WTC11 (cell line): ENCODE results near the gene SNRNP35. TPM values are rescaled to one million over a fixed set of nuclear protein-coding genes. Genes with fewer than 3 reads are reported as not detected.
"Not testable (repeated sequence)": the region's sequence is repeated elsewhere in the genome, so short reads cannot be mapped to it uniquely, and the experiment has no call there.

Experiments used
- ATAC-seq: fragments of 200-7000 bp; cut with Tn5 transposase; 2 replicates; pipeline ENCODE4 v1.10.0; 2021; ENCODE audit warnings: mild to moderate bottlenecking, moderate library complexity
- CTCF ChIA-PET: fragments of 300-600 bp; sonication (Branson Sonifier 250); formaldehyde crosslinking; loops from one replicate; lab custom pipeline; 2021; ENCODE audit warnings: antibody characterized with exemption; lab: Charles Lee
- POLR2A ChIA-PET: fragments of 350-600 bp; sonication (Branson Sonifier 250); formaldehyde crosslinking; loops from one replicate; lab custom pipeline; 2021; ENCODE audit warnings: antibody characterized with exemption; lab: Charles Lee
- DNase-seq: peaks from one replicate; pipeline ENCODE4 v3.0.0; 2021; ENCODE audit warnings: low spot score
- H3K27ac Mint-ChIP-seq: 2 replicates; pipeline ENCODE4 v1.8.0; 2021; ENCODE audit warnings: mixed read lengths
- H3K27me3 Mint-ChIP-seq: 2 replicates; pipeline ENCODE4 v1.8.0; 2021; ENCODE audit warnings: low read depth, mild to moderate bottlenecking, moderate library complexity, mixed read lengths
- H3K36me3 Mint-ChIP-seq: 2 replicates; pipeline ENCODE4 v1.8.0; 2021; ENCODE audit warnings: mixed read lengths
- H3K4me1 Mint-ChIP-seq: 2 replicates; pipeline ENCODE4 v1.8.0; 2022; ENCODE audit warnings: mixed read lengths
- H3K4me3 Mint-ChIP-seq: 2 replicates; pipeline ENCODE4 v1.8.0; 2021; ENCODE audit warnings: mild to moderate bottlenecking, moderate library complexity, mixed read lengths
- H3K9me3 Mint-ChIP-seq: 2 replicates; pipeline ENCODE4 v1.8.0; 2021; ENCODE audit warnings: mixed read lengths
- ATF3 ChIP-seq: sonication (generic); formaldehyde crosslinking; conservative IDR thresholded peaks from 2 replicates; pipeline ENCODE4 v1.8.1; 2022; ENCODE audit warnings: mild to moderate bottlenecking, missing genetic modification reagents
- CREB1 ChIP-seq: sonication (generic); formaldehyde crosslinking; IDR thresholded peaks from 2 replicates; pipeline ENCODE4 v1.8.0; 2023; ENCODE audit warnings: mild to moderate bottlenecking, missing genetic modification reagents
- FOXK1 ChIP-seq: sonication (generic); formaldehyde crosslinking; IDR thresholded peaks from 2 replicates; pipeline ENCODE4 v1.8.0; 2022; ENCODE audit warnings: mild to moderate bottlenecking, moderate library complexity, missing genetic modification reagents
- HMGA2 ChIP-seq: fragments of 250-450 bp; sonication (Bioruptor Pico); IDR thresholded peaks from 2 replicates; pipeline ENCODE4 v1.4.0; 2021; ENCODE audit warnings: mild to moderate bottlenecking, moderate library complexity
- IRF1 ChIP-seq: sonication (generic); formaldehyde crosslinking; IDR thresholded peaks from 2 replicates; pipeline ENCODE4 v1.8.0; 2023; ENCODE audit warnings: missing genetic modification reagents
- JUN ChIP-seq: sonication (generic); formaldehyde crosslinking; IDR thresholded peaks from 2 replicates; pipeline ENCODE4 v1.8.0; 2023; ENCODE audit warnings: mild to moderate bottlenecking, missing genetic modification reagents
- NR2C2 ChIP-seq: sonication (generic); formaldehyde crosslinking; IDR thresholded peaks from 2 replicates; pipeline ENCODE4 v1.8.0; 2022; ENCODE audit warnings: mild to moderate bottlenecking, missing genetic modification reagents
- NR3C1 ChIP-seq: sonication (generic); formaldehyde crosslinking; conservative IDR thresholded peaks from 2 replicates; pipeline ENCODE4 v1.8.1; 2023; ENCODE audit warnings: low read depth, mild to moderate bottlenecking, missing genetic modification reagents
- PRRX2 ChIP-seq: fragments of 250-450 bp; sonication (Bioruptor Pico); IDR thresholded peaks from 2 replicates; pipeline ENCODE4 v1.8.0; 2021; ENCODE audit warnings: mild to moderate bottlenecking
- TCF7 ChIP-seq: sonication (generic); formaldehyde crosslinking; IDR thresholded peaks from 2 replicates; pipeline ENCODE4 v1.8.0; 2022; ENCODE audit warnings: mild to moderate bottlenecking, low read depth, missing genetic modification reagents, moderate library complexity
- TEAD1 ChIP-seq: sonication (generic); formaldehyde crosslinking; IDR thresholded peaks from 2 replicates; pipeline ENCODE4 v1.8.0; 2022; ENCODE audit warnings: mild to moderate bottlenecking, missing genetic modification reagents
- TEAD4 ChIP-seq: sonication (generic); formaldehyde crosslinking; IDR thresholded peaks from 2 replicates; pipeline ENCODE4 v1.8.0; 2022; ENCODE audit warnings: mild to moderate bottlenecking, missing genetic modification reagents
- TP53 ChIP-seq: sonication (generic); formaldehyde crosslinking; IDR thresholded peaks from 2 replicates; pipeline ENCODE4 v1.8.1; 2023; ENCODE audit warnings: mild to moderate bottlenecking, missing genetic modification reagents
- ZNF219 ChIP-seq: sonication (generic); formaldehyde crosslinking; IDR thresholded peaks from 2 replicates; pipeline ENCODE4 v1.8.0; 2023; ENCODE audit warnings: missing genetic modification reagents, mild to moderate bottlenecking, borderline replicate concordance
- ZNF317 ChIP-seq: sonication (generic); formaldehyde crosslinking; IDR thresholded peaks from 2 replicates; pipeline ENCODE4 v1.8.1; 2023; ENCODE audit warnings: low read depth, mild to moderate bottlenecking, moderate library complexity, missing genetic modification reagents, borderline replicate concordance
- ZNF416 ChIP-seq: fragments of 250-450 bp; sonication (Bioruptor Pico); IDR thresholded peaks from 2 replicates; pipeline ENCODE4 v1.9.0; 2021; ENCODE audit warnings: mild to moderate bottlenecking, inconsistent platforms
- total RNA-seq: library from RNA; stranded (reverse); gene quantifications from 3 replicates; pipeline ENCODE4 v1.2.3, GENCODE V29; 2021
- TF ChIP-seq, protein P1 (sequence below): fragments of 250-450 bp; sonication (Bioruptor Pico); IDR thresholded peaks from 2 replicates; pipeline ENCODE4 v1.9.0; 2021; ENCODE audit warnings: moderate library complexity, mild to moderate bottlenecking, inconsistent platforms, borderline replicate concordance
- TF ChIP-seq, protein P2 (sequence below): sonication (generic); formaldehyde crosslinking; IDR thresholded peaks from 2 replicates; pipeline ENCODE4 v1.8.1; 2023; ENCODE audit warnings: mild to moderate bottlenecking, moderate library complexity, missing genetic modification reagents
- TF ChIP-seq, protein P3 (sequence below): sonication (generic); formaldehyde crosslinking; IDR thresholded peaks from 2 replicates; pipeline ENCODE4 v1.8.0; 2023; ENCODE audit warnings: missing genetic modification reagents, mild to moderate bottlenecking, borderline replicate concordance
- TF ChIP-seq, protein P4 (sequence below): sonication (generic); formaldehyde crosslinking; IDR thresholded peaks from 2 replicates; pipeline ENCODE4 v1.8.1; 2023; ENCODE audit warnings: mild to moderate bottlenecking, missing genetic modification reagents
- TF ChIP-seq, protein P5 (sequence below): fragments of 250-450 bp; sonication (Bioruptor Pico); conservative IDR thresholded peaks from 2 replicates; pipeline ENCODE4 v1.9.0; 2021; ENCODE audit warnings: mild to moderate bottlenecking

Gene SNRNP35
- total RNA-seq, 1 experiment from 2014 or later: 20.0 TPM

GRCh38 chr12:123453165-123453564 lies 4.8 kb upstream of the SNRNP35 start:
- TF ChIP-seq ZNF416 (CRISPR knock-in tag): no peak
- TF ChIP-seq ATF3 (CRISPR knock-in tag): no peak
- TF ChIP-seq, protein P1, sequence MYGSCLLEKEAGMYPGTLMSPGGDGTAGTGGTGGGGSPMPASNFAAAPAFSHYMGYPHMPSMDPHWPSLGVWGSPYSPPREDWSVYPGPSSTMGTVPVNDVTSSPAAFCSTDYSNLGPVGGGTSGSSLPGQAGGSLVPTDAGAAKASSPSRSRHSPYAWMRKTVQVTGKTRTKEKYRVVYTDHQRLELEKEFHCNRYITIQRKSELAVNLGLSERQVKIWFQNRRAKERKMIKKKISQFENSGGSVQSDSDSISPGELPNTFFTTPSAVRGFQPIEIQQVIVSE: no peak
- TF ChIP-seq, protein P2, sequence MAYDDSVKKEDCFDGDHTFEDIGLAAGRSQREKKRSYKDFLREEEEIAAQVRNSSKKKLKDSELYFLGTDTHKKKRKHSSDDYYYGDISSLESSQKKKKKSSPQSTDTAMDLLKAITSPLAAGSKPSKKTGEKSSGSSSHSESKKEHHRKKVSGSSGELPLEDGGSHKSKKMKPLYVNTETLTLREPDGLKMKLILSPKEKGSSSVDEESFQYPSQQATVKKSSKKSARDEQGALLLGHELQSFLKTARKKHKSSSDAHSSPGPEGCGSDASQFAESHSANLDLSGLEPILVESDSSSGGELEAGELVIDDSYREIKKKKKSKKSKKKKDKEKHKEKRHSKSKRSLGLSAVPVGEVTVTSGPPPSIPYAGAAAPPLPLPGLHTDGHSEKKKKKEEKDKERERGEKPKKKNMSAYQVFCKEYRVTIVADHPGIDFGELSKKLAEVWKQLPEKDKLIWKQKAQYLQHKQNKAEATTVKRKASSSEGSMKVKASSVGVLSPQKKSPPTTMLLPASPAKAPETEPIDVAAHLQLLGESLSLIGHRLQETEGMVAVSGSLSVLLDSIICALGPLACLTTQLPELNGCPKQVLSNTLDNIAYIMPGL: no peak
- TF ChIP-seq JUN (CRISPR knock-in tag): no peak
- TF ChIP-seq PRRX2: no peak
- no peak for TF ChIP-seq IRF1 (CRISPR knock-in tag)
- TF ChIP-seq TCF7: no peak
- no peak for TF ChIP-seq HMGA2 (CRISPR knock-in tag)
- TF ChIP-seq NR3C1 (CRISPR knock-in tag): no peak
- no peak for TF ChIP-seq TEAD4 (CRISPR knock-in tag)
- no peak for TF ChIP-seq TEAD1 (CRISPR knock-in tag)
- TF ChIP-seq ZNF317 (CRISPR knock-in tag): no peak
- TF ChIP-seq, protein P3, sequence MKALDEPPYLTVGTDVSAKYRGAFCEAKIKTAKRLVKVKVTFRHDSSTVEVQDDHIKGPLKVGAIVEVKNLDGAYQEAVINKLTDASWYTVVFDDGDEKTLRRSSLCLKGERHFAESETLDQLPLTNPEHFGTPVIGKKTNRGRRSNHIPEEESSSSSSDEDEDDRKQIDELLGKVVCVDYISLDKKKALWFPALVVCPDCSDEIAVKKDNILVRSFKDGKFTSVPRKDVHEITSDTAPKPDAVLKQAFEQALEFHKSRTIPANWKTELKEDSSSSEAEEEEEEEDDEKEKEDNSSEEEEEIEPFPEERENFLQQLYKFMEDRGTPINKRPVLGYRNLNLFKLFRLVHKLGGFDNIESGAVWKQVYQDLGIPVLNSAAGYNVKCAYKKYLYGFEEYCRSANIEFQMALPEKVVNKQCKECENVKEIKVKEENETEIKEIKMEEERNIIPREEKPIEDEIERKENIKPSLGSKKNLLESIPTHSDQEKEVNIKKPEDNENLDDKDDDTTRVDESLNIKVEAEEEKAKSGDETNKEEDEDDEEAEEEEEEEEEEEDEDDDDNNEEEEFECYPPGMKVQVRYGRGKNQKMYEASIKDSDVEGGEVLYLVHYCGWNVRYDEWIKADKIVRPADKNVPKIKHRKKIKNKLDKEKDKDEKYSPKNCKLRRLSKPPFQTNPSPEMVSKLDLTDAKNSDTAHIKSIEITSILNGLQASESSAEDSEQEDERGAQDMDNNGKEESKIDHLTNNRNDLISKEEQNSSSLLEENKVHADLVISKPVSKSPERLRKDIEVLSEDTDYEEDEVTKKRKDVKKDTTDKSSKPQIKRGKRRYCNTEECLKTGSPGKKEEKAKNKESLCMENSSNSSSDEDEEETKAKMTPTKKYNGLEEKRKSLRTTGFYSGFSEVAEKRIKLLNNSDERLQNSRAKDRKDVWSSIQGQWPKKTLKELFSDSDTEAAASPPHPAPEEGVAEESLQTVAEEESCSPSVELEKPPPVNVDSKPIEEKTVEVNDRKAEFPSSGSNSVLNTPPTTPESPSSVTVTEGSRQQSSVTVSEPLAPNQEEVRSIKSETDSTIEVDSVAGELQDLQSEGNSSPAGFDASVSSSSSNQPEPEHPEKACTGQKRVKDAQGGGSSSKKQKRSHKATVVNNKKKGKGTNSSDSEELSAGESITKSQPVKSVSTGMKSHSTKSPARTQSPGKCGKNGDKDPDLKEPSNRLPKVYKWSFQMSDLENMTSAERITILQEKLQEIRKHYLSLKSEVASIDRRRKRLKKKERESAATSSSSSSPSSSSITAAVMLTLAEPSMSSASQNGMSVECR (CRISPR knock-in tag): no peak
- no peak for TF ChIP-seq NR2C2 (CRISPR knock-in tag)
- no peak for TF ChIP-seq CREB1
- POLR2A ChIA-PET: no interaction called here
- H3K4me1 Mint-ChIP-seq: no peaks in the 10 kb centered on the region
- ATAC-seq: no peak
- DNase-seq: no peak
- H3K27me3 Mint-ChIP-seq: no peaks in the 10 kb centered on the region
- no peaks in the 10 kb centered on the region for H3K36me3 Mint-ChIP-seq
- CTCF ChIA-PET: no interaction called here
- H3K9me3 Mint-ChIP-seq: no peaks in the 10 kb centered on the region
- H3K4me3 Mint-ChIP-seq: no peak overlapping the region
- H3K27ac Mint-ChIP-seq: no peak overlapping the region

GRCh38 chr12:123463174-123463573 lies 5.2 kb downstream of the SNRNP35 start:
- POLR2A ChIA-PET, H3K4me1 Mint-ChIP-seq, CTCF ChIA-PET, DNase-seq, ATAC-seq, H3K9me3 Mint-ChIP-seq, H3K27me3 Mint-ChIP-seq, H3K27ac Mint-ChIP-seq, H3K4me3 Mint-ChIP-seq: not testable (repeated sequence)
- peaks cover 10% of the 10 kb centered on the region for H3K36me3 Mint-ChIP-seq

GRCh38 chr12:123465084-123465483 lies 7.1 kb downstream of the SNRNP35 start:
- Mint-ChIP-seq H3K27ac (no peak overlapping the region), H3K4me1 (no peaks in the 10 kb centered on the region), H3K9me3 (no peaks in the 10 kb centered on the region)
- CTCF ChIA-PET: no interaction called here
- TF ChIP-seq HMGA2 (CRISPR knock-in tag) (no peak), ZNF219 (CRISPR knock-in tag) (no peak), JUN (CRISPR knock-in tag) (no peak), FOXK1 (CRISPR knock-in tag) (no peak), TP53 (CRISPR knock-in tag) (no peak), ZNF317 (CRISPR knock-in tag) (no peak)
- TF ChIP-seq, protein P4, sequence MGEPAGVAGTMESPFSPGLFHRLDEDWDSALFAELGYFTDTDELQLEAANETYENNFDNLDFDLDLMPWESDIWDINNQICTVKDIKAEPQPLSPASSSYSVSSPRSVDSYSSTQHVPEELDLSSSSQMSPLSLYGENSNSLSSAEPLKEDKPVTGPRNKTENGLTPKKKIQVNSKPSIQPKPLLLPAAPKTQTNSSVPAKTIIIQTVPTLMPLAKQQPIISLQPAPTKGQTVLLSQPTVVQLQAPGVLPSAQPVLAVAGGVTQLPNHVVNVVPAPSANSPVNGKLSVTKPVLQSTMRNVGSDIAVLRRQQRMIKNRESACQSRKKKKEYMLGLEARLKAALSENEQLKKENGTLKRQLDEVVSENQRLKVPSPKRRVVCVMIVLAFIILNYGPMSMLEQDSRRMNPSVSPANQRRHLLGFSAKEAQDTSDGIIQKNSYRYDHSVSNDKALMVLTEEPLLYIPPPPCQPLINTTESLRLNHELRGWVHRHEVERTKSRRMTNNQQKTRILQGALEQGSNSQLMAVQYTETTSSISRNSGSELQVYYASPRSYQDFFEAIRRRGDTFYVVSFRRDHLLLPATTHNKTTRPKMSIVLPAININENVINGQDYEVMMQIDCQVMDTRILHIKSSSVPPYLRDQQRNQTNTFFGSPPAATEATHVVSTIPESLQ (CRISPR knock-in tag): no peak
- TF ChIP-seq, protein P5, sequence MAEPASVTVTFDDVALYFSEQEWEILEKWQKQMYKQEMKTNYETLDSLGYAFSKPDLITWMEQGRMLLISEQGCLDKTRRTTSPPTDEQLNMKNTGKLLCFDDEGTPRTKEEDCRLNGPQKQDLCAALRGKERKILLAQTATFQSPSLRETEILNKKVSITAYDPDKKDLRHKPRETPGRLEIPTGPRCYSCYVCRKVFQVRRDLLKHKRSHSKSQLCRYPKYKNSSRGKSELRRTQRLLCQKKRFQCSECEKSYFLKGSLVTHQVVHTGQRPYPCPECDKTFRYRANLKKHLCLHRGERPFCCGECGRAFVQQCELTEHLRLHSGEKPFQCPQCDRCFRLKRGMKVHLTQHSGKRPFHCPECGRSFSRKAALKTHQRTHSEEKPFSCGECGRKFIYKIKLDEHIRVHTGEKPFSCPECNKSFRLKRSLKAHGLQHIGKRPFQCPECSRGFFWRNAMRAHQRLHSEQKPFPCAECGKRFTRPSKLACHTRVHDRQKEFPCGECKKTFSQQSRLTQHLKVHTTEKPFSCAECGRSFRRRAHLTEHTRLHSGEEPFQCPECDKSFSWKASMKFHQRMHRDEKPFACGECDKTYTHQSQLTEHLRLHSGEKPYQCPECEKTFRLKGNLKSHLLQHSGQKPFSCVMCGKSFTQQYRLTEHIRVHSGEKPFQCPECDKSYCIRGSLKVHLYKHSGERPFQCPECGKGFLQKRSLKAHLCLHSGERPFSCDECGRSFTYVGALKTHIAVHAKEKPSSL (CRISPR knock-in tag): no peak
- TF ChIP-seq, all 79 proteins: peak for 0
- no peak overlapping the region for H3K4me3 Mint-ChIP-seq
- H3K27me3 Mint-ChIP-seq: no peaks in the 10 kb centered on the region
- POLR2A ChIA-PET: no interaction called here
- ATAC-seq: no peak
- H3K36me3 Mint-ChIP-seq: peaks cover 10% of the 10 kb centered on the region
- DNase-seq: no peak
